Measurements from ENCODE around the gene CLK2.
"Not testable (repeated sequence)": the region's sequence is repeated elsewhere in the genome, so short reads cannot be mapped to it uniquely, and the experiment has no call there.

Gene CLK2

DNA sequence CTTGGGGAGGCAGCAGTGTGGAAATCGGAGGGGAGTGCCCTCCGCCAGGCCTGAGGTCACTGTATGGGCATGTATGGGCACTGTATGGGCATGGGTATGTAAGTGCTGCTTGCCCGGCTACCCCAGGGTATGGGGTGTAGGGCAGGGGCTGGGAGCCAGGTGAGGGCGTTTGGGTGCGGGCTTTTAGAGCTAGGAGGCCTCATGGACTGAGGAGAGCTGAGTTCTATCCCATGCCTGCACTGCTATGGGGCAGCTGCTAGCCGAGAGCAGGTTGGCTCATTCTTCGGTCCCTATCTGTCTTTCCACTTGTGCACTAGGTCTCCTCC, 22.6 kb upstream of the CLK2 start:
- no peak for DNase-seq

DNA sequence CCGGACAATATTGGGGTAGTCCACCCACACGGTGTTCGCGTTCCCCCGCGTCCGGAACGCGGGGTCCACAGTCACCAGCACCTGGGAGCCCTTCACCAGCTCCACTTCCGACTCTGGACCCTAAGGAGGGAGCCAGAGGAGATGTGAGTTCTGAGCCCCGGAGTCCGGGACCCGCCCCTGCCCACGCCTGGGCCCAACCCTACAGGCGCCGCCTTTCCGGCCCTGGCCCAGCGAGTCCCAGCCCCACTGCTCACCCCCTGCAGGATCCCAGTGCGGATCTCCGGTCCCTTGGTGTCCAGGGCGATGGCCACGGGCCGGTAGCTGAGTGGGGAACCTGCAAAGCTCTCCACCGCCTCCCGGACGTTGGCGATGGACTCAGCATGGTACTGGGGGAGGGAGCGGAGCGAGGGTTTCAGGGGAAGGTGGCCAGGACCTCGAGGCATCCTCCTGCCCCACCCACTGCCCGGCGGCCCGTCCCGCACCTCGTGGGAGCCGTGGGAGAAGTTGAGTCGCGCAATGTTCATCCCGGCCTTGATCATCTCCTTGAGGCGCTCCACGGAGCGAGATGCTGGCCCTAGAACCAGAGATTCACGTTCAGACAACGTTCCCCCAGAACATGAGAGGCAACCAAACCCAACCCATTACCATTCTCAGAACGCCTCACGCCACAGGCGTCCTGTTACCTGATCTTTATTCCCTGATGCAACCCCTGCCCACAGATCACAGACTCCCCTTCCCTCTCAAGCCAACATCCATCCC, 22.1 kb upstream of the CLK2 start:
- DNase-seq = peak; percentile 25

- DNase-seq = no peak
Observed at GRCh38 chr1:155294520-155295182, 21.3 kb upstream of the CLK2 start.

DNA sequence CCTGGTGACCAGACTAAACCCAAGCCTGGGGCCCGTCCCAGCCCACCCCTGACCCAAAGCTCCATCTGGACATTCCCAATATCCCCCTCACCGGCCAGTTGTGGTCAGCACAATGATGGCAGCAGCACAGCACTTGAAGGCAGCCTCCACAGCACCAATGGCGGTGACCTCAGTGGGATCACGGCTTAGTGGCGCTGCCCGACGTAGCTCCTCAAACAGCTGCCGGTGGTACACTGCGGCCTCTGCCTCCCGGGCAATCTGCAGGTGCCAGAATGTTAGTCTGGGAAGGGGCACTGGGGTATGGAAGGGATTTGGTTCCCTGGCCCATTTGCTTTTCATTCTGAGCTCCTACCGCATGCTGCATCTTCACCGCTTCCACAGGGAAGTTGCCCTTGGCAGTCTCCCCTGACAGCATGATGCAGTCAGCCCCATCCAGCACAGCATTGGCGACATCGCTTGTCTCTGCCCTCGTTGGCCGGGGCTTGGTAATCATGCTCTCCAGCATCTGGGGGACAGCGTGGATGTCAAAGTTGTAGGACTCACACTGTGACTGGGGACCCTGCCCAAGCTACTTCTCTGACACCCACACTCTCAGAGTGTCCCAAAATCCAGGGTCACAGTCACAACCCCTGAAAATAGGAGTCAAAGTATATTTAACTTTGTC, 19.9 kb upstream of the CLK2 start:
- DNase-seq = no peak

- not testable (repeated sequence) for DNase-seq
Observed at GRCh38 chr1:155291006-155291405, 17.7 kb upstream of the CLK2 start.

GRCh38 chr1:155287987-155288543, 14.8 kb upstream of the CLK2 start:
- DNase-seq = no peak

DNA sequence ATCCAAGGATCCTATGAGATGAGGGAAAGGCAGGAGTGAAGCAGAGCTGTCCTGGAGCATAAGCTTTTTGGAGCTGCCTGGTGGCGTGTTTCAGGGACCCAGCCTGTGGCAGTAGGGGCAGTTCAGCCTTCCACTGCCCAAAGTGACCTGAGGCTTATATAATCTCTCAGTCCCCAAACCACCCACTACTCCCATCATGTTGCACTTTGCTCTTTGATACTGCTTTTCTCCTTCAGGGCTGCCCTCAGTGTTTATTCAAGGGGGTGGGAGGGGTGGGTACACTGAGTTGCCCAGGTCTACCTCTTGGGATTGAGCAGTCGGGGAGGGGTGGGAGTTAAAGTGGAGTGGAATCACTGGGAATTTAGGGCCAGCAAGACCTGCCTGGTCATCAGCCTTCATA, 13.2 kb upstream of the CLK2 start:
- DNase-seq = no peak

GRCh38 chr1:155285631-155286044, 12.3 kb upstream of the CLK2 start:
- DNase-seq = no peak

DNA sequence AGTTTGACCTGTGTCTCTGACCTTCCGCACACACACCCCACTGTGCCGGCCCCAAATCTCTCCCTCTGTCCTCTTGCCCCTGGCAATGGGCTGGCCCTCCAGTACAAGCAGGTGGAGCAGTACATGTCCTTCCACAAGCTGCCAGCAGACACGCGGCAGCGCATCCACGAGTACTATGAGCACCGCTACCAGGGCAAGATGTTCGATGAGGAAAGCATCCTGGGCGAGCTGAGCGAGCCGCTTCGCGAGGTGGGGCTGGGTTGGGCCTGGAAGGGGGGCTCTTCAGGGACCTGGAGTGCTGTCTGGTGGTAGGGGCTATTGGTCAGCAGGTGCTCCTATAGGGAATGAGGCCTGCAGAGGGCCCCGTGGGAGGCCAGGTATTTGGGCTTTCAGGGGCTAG, 11.8 kb upstream of the CLK2 start:
- no peak for DNase-seq

- DNase-seq = no peak
Observed at GRCh38 chr1:155284476-155284875, 11.2 kb upstream of the CLK2 start.

DNA sequence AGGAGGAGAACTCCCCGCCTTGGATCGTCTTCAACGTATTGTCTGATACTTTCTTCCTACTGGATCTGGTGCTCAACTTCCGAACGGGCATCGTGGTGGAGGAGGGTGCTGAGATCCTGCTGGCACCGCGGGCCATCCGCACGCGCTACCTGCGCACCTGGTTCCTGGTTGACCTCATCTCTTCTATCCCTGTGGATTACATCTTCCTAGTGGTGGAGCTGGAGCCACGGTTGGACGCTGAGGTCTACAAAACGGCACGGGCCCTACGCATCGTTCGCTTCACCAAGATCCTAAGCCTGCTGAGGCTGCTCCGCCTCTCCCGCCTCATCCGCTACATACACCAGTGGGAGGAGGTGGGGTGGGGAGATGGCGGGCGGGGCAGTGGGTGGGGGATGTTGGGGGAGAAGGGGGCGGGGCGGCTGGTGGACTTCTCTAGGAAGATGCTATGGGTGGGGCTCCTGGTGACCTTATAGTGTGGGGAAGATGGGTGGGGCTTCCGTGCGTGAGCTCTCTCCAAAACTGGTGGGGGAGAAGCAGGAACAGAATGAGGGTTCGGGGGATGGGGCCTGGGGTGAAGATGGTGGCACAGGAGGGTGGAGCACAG, 9.3 kb upstream of the CLK2 start:
- DNase-seq = no peak

DNA sequence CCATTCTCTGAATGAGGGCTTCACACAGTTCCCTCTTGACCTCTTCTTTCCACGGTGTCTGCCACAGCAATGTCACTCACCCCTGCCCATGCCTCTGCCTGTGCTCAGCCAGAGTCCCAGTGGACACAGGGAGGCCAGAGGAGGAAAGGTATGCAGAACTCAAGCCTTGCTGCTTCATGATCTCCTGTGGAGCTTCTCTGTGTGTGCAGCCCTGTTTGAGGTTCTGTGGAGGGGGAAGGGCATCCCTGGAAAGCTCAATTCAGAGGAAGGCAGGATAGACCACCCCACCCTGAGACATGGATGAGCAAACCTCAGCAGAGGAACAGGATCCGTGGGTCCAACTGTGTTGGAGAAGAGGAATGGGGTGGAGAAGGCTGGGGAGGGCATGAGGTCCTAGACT, 6.0 kb upstream of the CLK2 start:
- DNase-seq = no peak

GRCh38 chr1:155278689-155279160, 5.4 kb upstream of the CLK2 start:
- DNase-seq = no peak

DNA sequence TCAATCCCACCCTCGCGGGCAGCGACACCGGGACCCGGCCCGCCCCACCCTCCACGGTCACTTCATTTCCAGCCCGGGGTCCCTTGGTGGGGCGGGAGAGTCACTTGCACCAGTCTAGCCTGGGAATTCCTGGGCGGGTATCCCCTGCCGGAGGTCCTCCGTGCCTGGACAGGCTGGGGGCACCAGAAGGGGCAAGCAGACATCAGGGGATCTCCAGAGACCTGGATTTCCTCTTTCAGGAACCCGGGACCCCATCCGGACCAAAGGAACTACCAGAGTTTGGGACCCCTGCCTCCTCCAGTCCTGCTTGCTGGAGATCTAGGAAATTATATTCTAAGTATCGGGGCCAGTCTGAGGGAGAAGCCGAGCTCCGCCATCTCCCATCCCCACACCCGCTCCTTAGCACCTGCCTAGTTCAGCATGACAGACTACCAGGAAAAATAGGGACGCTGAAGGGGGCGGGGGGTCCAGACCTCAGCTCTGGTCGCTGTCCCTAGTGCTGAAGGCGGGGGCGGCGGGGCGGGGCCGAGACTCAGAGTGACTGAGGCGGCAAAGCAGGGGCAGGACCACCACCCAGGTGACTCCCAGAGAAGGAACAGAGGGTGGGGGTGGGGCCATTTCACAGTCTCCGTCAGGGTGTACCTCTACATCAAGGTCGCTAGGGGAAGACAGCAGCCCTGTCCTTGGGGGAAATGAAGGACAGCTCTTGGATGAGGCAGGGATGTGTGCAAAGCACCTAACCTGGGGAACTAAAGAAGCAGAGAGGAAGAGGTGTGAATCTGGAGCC, 4.8 kb upstream of the CLK2 start:
- DNase-seq = peak; percentile 88

DNA sequence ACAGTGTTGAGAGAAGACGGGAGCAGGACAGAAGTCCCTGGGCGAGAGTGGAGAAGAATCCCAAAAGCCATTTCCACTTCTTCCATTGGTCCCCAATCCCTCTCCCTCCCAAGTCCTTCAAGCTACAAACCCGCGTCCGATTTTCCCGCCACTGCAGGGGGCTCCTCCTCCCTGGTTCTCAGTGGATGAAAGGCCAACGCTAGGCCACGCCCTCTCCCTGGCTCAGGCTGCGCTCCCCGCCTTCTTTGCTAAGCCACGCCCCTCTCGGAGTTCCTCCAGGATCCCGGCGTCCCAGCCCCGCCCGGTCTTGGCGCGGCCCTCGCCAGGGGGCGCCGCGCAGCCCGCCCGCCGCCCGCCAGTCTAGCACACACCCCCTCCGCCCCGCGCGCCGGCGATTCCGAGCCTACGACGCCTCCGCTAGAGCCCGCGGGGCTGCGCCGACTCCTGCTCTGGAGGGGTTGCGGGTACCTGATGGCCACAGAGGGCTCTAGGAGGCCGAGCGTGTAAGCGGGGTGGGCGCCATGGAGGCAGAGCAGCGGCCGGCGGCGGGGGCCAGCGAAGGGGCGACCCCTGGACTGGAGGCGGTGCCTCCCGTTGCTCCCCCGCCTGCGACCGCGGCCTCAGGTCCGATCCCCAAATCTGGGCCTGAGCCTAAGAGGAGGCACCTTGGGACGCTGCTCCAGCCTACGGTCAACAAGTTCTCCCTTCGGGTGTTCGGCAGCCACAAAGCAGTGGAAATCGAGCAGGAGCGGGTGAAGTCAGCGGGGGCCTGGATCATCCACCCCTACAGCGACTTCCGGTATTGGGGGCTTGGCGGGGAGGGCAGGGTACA, 4.0 kb upstream of the CLK2 start, which contains the start of gene HCN3:
HCN3 (plus strand) TSS at position 394 of the 832 bp plus-strand sequence; CDS start at position 522, 128 bp downstream.
- peak; percentile 98 for DNase-seq

- DNase-seq = peak; percentile 78
Observed at GRCh38 chr1:155272466-155273342, 600 bp downstream of the CLK2 start.

GRCh38 chr1:155269381-155269780, 3.9 kb downstream of the CLK2 start:
- DNase-seq = no peak

- no peak for DNase-seq
Observed at GRCh38 chr1:155268630-155269029, 4.7 kb downstream of the CLK2 start.

DNA sequence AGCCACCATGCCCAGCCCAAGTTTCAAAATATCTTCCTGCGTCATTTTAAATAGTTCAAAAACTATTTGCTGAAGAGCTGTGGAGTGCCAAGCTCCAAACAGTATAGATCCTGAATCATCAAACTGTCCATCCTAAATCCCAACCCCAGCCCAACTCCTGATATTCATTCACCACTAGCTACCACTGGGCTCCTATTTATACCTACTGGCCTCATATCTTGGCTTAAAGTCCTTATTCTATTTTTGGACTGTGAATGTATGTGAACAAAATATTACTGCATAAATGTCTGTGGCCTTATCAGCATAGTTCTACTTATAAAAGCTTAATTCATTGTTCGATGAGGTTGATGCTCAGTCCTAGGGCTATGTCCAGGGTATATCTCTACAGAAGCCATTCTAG, 5.9 kb downstream of the CLK2 start:
- no peak for DNase-seq

DNA sequence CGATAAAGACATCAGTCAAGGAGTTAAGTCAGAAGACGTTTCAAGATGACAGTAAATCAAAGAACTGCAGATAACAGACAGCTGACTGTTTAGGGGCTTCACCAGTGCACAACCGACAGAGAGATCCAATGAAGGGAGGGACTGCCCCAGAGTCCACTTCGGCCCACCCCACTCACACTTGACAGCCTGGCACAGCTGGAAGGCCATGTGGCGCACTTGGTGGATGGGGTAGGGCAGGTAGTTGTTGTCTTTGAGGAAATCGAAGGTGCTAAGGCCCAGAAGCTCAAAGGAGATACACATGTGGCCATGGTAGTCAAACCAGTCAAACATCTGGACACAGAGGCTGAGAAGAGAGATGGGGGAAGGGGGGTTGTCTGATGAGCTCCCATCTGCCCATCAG, 6.8 kb downstream of the CLK2 start:
- no peak for DNase-seq

All from NCI-H146 (cell line).